Measurements from ENCODE around the gene DDX23. TPM values are rescaled to one million over a fixed set of nuclear protein-coding genes. Genes with fewer than 3 reads are reported as not detected.

DDX23 gene
- polyA plus RNA-seq, 3 donors, result 21.4 to 63.8 (median 28.4) TPM

DNA sequence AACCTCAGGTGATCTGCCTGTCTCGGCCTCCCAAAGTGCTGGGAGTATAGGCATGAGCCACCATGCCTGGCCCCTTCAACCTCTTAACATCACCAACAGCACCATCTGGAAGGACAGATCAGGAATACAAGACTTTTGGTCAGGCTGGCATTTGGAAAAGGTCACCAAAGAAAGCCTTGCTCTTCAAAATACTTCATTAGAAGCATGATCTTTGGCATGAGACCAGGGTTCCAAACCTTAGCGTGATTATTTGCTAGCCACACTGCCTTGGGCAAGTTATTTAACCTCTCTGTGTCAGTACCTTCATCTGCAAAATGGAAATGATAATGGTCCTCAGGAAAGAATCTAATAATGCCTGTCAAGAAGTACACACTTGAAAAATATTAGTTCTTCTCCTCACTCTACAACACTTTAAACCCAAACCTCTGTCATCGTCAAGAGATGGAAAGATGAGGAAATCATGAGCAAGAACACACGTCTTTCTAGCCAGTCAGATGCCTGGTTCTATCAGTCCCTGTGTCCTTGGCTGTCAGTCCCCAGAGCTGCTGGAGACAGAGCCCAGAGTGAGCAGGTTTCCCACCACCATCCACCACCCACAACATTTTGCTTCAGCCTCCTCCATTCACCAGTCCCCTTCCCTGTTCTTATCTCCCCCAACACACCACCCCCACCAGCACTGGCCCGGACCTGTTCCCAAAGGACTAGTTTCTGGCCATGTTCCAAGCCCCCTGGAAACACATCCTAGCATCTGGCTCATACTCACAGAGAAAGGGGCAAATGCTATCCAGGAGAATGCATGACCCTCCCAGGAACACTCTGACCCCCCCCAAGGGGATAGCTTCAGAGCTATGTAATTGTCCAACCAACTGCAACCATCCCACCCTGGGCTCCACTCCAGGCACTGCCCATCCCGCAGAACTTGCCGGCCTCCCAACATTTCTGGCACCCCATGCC, 65.1 kb downstream of the DDX23 start:
- 77% methylated on average over 6 of the region's 7 CpGs for WGBS (ENCODE audit: insufficient coverage)
- no peak overlapping the region for H2AFZ ChIP-seq (ENCODE audit: insufficient read depth, low read depth, low read length, poor library complexity, severe bottlenecking)
- no peak overlapping the region for H3K4me2 ChIP-seq (replicated peaks; ENCODE audit: extremely low read depth, low read length, poor library complexity, severe bottlenecking)
- DNase-seq, result no peak
- Mint-ChIP-seq H3K27ac (peak overlapping the region in 1 of 7 donors; percentile 48), H3K4me1 (peaks cover 11% of the 10 kb centered on the region), H3K4me3 (no peak overlapping the region), H3K27me3 (ENCODE audit: low read depth in 3 of 3) (peaks cover 29 to 47% (median 45%) of the 10 kb centered on the region in 3 donors), H3K36me3 (peaks cover 2 to 3% of the 10 kb centered on the region in 2 donors), H3K9me3 (peaks cover 0 to 9% (median 5%) of the 10 kb centered on the region in 7 donors)
- TF ChIP-seq, protein P1, sequence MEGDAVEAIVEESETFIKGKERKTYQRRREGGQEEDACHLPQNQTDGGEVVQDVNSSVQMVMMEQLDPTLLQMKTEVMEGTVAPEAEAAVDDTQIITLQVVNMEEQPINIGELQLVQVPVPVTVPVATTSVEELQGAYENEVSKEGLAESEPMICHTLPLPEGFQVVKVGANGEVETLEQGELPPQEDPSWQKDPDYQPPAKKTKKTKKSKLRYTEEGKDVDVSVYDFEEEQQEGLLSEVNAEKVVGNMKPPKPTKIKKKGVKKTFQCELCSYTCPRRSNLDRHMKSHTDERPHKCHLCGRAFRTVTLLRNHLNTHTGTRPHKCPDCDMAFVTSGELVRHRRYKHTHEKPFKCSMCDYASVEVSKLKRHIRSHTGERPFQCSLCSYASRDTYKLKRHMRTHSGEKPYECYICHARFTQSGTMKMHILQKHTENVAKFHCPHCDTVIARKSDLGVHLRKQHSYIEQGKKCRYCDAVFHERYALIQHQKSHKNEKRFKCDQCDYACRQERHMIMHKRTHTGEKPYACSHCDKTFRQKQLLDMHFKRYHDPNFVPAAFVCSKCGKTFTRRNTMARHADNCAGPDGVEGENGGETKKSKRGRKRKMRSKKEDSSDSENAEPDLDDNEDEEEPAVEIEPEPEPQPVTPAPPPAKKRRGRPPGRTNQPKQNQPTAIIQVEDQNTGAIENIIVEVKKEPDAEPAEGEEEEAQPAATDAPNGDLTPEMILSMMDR (IDR thresholded peaks at IDR 0.05), result no peak
- H3K36me3 ChIP-seq (replicated peaks in 1 of 2; ENCODE audit: control insufficient read depth in 1 of 2, insufficient read depth in 2 of 2, low read length in 2 of 2), result no peaks in the 10 kb centered on the region
- H3K4me3 ChIP-seq (replicated peaks in 1 of 3; ENCODE audit: low read depth in 2 of 3, low read length in 3 of 3), result no peak overlapping the region
- no peak overlapping the region for H3K9ac ChIP-seq (ENCODE audit: insufficient read depth, low read length, poor library complexity, severe bottlenecking)
- peaks cover 11 to 33% of the 10 kb centered on the region in 2 donors for H3K27me3 ChIP-seq (ENCODE audit: control insufficient read depth in 2 of 2, insufficient read depth in 2 of 2, low read length in 2 of 2)
- peaks cover 10 to 12% of the 10 kb centered on the region in 2 donors for H3K4me1 ChIP-seq (ENCODE audit: control insufficient read depth in 1 of 2, insufficient read depth in 2 of 2, low read length in 2 of 2)
- no peaks in the 10 kb centered on the region for H3K9me3 ChIP-seq (replicated peaks in 1 of 2; ENCODE audit: control insufficient read depth in 1 of 2, insufficient read depth in 1 of 2, low read length in 2 of 2)
- intact Hi-C loops (cut with micrococcal nuclease), result no loop called here
- H3K27ac ChIP-seq (ENCODE audit: low read depth in 1 of 2, low read length in 2 of 2), result no peak overlapping the region
- H3K79me2 ChIP-seq (ENCODE audit: insufficient read depth, low read length), result no peaks in the 10 kb centered on the region
- H4K20me1 ChIP-seq (ENCODE audit: insufficient read depth, low read length), result no peaks in the 10 kb centered on the region

DNA sequence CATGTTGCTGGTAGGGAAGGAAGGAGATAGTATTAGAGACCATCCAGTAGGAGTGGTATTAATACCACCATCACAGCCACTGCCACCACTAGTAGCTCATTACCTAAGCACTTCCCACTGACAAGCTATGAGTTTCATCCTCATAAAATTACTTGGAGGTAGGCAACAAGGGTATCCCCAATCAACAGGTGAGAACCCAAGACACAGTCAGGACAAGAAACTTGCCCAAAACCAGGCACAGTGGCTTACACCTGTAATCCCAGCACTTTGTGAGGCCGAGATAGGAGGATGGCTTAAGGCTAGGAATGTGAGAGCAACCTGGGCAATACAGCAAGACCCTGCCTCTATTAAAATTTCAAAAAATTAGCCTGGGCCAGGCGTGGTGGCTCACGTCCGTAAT, 68.5 kb downstream of the DDX23 start:
- Mint-ChIP-seq H3K27me3 (ENCODE audit: low read depth in 3 of 3) (peaks cover 15 to 21% (median 20%) of the 10 kb centered on the region in 3 donors), H3K27ac (no peak overlapping the region), H3K36me3 (no peaks in the 10 kb centered on the region), H3K4me3 (no peak overlapping the region), H3K4me1 (peaks cover 17% of the 10 kb centered on the region), H3K9me3 (peaks cover 0 to 7% (median 2%) of the 10 kb centered on the region in 7 donors)
- WGBS (ENCODE audit: insufficient coverage), result 96% methylated on average over 3 of the region's 4 CpGs
- DNase-seq, result no peak
- H4K20me1 ChIP-seq (ENCODE audit: insufficient read depth, low read length), result no peaks in the 10 kb centered on the region
- peaks cover 0 to 14% of the 10 kb centered on the region in 2 donors for H3K27me3 ChIP-seq (ENCODE audit: control insufficient read depth in 2 of 2, insufficient read depth in 2 of 2, low read length in 2 of 2)
- TF ChIP-seq, protein P1 (IDR thresholded peaks at IDR 0.05), result no peak
- H2AFZ ChIP-seq (ENCODE audit: insufficient read depth, low read depth, low read length, poor library complexity, severe bottlenecking), result no peak overlapping the region
- H3K4me3 ChIP-seq (replicated peaks in 1 of 3; ENCODE audit: low read depth in 2 of 3, low read length in 3 of 3), result no peak overlapping the region
- intact Hi-C loops (cut with micrococcal nuclease), result no loop called here
- no peak overlapping the region for H3K27ac ChIP-seq (ENCODE audit: low read depth in 1 of 2, low read length in 2 of 2)
- H3K79me2 ChIP-seq (ENCODE audit: insufficient read depth, low read length), result no peaks in the 10 kb centered on the region
- no peak overlapping the region for H3K4me2 ChIP-seq (replicated peaks; ENCODE audit: extremely low read depth, low read length, poor library complexity, severe bottlenecking)
- H3K4me1 ChIP-seq (ENCODE audit: control insufficient read depth in 1 of 2, insufficient read depth in 2 of 2, low read length in 2 of 2), result peaks cover 14% of the 10 kb centered on the region in 2 donors
- H3K9me3 ChIP-seq (replicated peaks in 1 of 2; ENCODE audit: control insufficient read depth in 1 of 2, insufficient read depth in 1 of 2, low read length in 2 of 2), result no peaks in the 10 kb centered on the region
- no peaks in the 10 kb centered on the region for H3K36me3 ChIP-seq (replicated peaks in 1 of 2; ENCODE audit: control insufficient read depth in 1 of 2, insufficient read depth in 2 of 2, low read length in 2 of 2)
- no peak overlapping the region for H3K9ac ChIP-seq (ENCODE audit: insufficient read depth, low read length, poor library complexity, severe bottlenecking)
